Stimulated activated CD4-positive, alpha-beta T cell treated with anti-CD3 and anti-CD28 coated beads, Interleukin-2, amount 100 ng/mL, for 24 hours (primary cell): Measurements from ENCODE around the gene ZNF367.

ENCODE experiments used
- DNase-seq, 2 donors: peaks; one replicate each; pipeline ENCODE4 v3.0.0-alpha.2; 2020

ZNF367 gene

DNA sequence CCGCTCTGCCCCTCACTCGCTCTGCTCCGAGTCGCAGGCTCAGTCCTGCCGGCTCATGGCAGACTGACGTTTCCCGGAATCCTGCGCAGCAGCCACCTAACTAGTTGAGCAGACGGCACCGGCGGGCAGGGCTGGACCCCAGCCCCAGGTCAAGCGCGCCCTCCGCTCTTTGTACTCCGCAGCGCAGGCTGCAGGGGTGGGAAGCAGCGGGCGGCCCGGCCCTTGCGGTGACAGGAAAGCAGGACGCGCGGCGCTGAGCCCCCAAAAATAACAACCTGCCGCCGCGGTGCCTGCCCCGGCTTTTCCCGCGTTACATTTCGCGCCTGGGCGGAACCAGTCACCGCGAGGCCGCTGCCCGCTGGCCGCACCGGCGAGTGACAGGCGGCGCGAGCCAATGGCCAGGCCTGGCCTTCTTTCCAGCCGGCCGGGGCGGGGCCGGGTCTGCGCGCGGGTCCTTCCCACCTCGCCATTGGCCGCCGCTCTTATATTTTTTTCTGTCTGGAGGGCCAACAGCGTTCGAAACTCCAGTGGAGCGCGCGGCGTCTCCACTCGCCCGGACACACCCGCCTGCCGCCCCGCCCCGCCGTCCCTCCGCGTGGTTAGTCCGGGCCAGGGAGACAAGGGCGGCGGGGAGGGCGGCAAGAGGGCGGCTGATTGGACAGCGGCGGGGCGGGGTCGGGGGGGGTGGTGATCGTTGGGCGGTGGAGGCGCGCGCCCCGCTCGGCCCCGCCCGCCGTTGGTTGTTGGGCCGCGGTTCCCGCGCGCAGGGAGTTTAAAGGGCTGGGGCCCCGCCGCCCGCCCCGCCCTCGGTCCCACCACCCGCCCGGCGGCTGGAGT is at the start of gene ZNF367:
ZNF367 (minus strand) TSS at position 288 of the 837 bp plus-strand sequence. CDS start 338 bp downstream, outside the sequence.
- DNase-seq = peak; percentile 92 to 97

DNA sequence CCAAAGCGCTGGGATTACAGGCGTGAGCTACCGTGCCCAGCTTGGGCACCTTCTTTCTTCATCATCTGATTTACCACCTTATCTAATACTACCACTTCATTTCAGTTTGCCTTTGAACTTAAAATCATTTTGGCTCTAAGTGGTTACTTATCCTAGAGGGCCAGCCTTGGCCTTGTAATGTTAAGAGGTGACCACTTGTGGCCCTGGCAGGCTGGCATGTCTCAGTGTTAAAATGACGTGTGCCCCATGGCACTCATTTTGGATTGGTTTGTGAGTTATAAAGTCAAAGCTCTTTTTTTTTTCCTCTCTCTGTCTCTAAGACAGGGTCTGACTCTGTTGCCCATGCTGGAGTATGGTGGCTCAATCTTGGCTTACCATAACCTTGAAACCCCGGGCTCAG is 49.6 kb upstream of the ZNF367 start:
- DNase-seq = no peak

DNA sequence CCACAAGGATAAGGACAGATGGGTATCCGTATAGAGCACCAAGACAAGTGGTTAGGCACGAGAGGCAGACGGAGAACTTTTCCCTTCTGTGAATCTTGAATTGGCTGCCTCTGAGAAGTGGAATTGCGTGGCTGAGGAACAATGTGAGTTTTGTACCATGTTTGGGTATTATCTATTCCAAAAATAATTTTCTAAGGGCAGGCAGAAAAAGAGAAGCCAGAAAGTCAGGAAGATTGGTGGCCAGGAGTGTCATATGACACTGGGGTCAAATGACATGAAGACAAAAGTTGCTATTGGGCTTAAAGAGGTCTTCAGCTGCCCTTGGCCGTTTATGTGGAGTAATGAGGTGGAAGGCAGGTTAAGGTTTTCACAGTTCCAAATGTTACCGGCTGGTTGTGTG is 46.3 kb upstream of the ZNF367 start:
- no peak for DNase-seq

DNA sequence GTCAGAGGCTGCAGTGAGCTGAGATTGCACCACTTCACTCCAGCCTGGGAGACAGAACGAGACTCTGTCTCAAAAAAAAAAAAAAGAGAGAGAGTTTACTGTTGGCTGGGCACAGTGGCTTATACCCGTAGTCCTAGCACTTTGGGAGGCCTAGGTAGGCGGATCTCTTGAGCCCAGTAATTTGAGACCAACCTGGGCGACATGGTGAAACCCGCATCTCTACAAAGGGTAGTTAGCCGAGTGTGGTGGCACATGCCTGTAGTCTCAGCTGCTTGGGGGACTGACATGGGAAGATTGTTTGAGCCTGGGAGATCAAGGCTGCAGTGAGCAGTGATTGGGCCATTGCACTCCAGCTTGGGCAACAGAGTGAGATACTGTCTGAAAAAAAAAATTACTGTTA is 44.4 kb upstream of the ZNF367 start:
- no peak for DNase-seq

DNA sequence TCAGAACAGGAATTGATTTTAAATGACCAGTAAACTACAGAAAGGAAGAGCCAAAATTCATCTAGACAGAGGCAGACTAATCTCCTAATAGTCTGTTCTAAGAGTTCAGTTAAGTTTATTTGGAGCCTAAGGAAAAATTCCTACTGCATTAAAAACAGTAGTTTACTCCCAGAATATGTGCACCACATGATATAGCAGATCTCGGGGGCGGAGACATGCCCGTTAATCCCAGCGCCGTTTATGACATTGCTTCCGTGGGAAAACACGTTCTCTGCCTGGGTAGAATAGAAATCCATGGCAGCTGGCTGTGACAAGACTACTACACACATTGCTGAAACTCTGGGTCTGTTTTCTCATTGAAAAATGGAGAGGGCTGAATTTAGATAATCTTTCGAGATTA is 43.2 kb upstream of the ZNF367 start:
- DNase-seq = no peak

DNA sequence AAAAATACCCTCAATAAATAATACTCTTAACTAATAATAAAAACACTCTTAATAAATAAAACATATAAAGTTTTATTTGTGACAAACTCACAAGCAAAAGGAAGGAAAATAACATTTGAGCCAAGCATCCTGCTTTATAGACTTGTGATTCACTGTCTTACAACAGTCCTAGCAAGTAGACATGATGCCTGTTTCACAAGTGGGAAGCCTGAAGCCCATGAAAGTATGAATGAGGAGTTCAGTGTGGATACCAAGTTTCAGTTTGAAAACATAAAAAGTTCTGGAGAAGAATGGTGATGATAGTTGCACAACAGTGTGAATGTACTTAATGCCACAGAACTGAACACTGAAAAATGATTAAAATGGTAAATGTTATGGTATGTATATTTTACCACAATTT is 42.7 kb upstream of the ZNF367 start:
- DNase-seq = no peak

DNA sequence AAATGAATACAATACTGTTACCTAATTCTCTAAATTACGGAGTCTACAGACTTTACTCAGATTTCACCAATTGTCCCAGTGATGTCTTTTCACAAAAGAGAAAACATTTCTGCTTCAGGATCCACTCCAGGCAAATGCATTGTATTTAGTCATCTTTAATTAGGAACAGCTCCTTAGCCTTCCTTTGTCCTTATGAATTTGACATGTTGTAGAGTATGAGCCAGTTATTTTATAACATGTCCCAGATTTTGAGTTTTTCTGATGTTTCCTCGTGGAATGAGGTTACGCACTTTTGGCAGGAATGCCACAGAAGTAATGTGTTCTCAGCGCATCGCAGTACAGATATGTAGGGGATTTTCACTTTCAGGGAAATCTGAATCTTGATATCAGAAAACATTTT is 42.3 kb upstream of the ZNF367 start:
- DNase-seq = no peak

DNA sequence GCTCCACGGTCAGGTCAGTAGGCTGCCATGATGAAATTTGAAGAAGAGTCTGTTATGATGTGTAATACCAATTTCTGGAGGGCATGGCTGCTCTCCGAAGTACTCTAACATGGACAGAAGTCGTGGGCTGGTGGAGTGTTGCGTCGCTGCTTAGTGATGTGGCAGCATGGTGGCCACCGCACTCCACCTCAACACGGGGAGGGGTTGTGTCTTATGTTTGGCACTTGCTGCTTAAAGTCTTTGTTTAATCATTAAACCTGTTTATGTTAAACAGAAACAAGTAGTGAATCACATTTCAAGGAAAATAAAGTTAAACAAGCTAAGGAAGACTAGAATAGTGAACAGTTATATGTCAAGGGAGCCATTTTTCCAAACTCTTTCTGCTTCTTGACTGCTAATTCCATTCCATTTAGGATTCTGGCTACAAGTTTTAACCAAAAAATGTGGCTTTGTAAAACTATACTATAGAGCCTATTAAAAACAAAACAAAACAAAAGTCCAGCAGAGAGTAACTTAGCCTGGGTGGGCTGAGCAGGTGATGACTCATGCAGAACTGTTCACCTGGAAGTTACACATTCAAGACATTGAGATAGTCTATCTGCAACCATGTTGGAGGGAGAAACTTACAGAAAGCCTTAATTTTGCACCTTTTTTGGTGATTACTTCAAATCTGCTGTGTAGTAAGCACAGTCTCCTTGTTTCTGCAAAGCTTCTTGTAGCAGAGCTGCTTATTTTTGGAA is 41.3 kb upstream of the ZNF367 start:
- DNase-seq = no peak

DNA sequence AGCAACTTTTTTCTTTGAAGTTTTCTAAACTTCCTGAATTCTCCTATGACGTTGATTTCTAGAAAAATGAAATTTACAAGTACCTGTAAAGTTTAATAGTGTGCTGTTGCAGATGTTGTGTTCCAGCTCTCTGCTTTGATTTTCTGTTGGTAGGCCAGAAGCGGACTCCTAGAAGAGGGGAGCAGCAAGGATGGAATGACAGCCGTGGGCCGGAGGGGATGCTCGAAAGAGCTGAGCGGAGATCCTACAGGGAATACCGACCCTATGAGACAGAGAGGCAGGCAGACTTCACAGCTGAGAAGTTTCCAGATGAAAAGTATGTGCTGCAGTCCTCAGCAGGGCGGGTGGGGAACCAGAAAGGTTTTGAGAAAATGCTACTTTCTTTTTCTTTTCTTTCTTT is 40.1 kb upstream of the ZNF367 start:
- DNase-seq = no peak

DNA sequence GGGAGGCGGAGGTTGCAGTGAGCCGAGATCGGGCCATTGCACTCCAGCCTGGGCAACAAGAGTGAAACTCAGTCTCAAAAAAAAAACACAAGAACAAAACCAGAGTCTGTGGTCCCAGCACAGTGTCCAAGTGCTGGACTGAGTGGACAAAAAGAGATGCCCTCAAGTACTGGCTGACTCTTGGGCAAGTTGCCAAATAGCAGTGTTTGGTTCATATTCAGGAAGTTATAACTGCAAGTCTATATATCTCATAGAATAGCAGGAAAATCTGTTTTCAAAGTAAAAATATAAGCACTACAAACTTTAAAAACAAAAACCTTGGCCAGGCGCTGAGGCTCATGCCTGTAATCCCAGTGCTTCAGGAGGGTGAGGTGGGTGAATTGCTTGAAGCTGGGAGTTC is 39.1 kb upstream of the ZNF367 start:
- no peak for DNase-seq

DNA sequence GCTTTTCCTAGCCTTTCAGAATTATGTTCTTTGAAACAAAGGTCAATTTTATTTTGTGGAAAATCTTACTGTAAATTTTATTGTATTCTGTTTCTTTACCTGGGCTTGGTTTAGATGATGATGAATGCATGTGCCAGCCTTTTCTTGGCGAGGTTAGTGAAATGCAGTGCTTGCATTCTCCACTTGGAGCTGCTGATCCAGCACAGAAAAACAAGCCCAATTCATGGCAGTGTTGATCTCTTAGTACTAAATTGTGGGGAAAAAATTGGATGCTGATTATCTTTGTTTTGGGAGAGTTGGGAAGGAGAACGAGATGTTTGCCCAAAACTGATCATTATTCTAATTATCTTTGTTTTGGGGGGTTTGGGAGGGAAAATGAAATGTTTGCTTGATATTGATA is 35.5 kb upstream of the ZNF367 start:
- DNase-seq = no peak

DNA sequence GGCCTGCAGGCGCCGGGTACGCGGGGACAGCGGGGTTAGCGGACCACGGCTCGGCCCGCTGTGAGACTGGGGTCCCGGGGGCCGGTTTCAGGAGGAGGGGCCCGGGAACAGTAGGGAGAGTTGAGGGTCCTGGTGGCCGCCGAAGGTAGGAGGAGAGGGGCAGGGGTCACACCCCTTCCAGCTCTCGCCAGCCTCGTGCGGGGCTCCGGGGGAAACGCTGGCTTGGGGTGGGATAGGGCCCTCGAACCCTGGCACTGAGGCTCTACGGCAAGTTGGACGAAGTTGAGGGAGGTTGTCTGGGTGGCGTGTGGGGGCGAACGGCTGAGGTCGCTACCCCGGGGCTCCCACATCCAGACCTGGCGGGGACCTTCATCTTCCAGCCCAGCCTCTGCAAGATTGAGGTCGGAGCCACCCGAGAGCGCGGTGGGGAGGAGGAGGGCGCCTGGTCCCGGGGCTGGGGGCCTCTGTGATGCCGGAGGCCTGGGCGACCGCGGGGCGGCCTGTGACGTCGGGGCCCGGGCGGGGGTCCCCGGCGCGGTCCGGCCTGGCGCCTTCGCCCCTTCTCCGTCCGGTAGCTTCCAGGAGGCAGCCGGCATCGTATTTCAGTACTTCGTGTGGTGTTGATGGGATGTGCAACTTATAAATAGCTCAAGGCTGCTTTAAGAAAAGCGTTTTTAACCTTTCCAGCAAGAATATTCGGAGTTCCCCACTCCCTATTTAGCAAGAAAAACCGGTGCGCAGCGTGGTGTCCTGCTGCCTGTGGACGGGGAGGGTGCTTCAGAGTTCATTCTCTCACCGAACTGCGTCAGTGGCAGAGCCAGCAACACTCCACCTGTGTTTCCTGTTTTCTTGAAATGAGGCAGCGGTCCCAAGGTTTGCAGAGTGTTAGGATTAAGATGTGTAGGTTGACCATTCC is 32.7 kb upstream of the ZNF367 start:
- DNase-seq = peak; percentile 45 to 47

DNA sequence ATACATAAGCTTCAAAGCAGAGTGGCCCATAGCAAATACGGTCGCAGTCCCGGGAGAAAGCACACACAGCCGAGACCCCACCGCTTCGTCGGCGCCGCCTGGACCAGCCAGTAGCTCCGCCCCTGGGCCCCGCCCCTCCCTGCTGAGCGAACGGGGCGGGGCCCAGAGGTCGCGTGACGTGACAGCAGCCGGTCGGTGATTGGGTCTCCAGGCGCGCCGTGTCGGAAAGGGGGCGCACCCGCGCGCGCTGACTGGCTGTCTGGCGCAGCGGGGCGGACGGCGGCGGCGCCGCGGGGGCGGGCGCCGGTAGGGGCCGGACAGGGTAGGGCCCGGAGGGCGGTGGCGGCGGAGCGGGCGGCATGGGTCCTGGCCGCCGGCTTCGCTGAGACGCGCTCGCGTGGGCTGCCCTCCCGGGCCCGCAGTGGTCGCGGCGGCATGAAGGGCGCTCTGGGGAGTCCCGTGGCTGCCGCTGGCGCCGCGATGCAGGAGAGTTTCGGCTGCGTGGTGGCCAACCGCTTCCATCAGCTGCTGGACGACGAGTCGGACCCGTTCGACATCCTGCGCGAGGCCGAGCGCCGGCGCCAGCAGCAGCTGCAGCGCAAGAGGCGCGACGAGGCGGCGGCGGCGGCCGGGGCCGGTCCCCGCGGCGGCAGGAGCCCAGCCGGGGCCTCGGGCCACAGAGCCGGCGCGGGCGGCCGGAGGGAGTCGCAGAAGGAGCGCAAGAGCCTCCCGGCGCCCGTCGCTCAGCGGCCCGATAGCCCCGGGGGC is 31.9 kb upstream of the ZNF367 start, which contains the start of gene HABP4:
HABP4 (plus strand) TSS at position 325 of the 768 bp plus-strand sequence; CDS start at position 436, 111 bp downstream.
- DNase-seq = peak; percentile 97 to 98

DNA sequence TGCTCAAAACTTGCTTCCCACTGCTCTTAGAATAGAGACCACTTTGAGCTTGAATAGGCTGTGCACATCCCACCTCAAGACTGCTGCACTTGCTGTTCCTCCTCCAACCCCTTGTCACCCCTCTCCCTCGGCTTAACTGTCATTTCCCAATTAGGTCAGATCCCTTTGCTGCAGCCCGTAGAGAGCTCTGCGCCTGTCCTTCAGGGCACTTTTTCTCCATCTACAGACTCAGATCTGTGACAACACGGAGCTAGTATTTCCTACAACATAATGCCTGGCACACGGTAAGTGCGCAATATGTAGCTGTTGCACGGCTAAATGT is 31.3 kb upstream of the ZNF367 start:
- DNase-seq = no peak

DNA sequence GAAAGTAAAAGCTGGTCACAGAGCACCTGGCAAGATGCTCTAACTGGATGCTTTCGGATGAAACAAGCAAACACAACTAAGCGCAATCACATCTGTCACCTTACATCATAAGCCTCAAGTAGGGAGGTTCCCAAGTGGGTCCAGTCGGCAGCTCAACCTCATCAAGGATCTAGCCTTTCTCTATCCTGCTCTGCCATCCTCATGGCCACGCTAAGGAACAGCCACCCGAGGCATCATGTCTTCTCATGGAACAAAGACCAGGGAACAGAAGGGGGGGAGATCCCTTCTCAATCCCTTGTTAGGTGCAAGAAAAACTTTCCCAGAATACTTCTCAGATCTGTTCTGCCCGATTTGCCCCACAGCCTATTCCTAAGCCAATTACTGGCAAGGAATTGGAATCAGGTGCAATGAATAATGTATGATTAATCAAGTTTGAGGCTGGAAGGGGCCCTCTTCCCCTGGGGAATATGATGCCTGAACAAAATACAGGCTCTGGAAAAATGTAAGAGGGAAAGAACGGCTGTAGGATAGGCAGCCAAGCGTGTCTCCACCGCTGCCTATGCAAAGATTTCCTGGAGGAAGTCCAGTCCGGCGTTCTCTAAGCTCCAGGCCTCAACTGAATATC is 30.5 kb upstream of the ZNF367 start:
- no peak for DNase-seq

DNA sequence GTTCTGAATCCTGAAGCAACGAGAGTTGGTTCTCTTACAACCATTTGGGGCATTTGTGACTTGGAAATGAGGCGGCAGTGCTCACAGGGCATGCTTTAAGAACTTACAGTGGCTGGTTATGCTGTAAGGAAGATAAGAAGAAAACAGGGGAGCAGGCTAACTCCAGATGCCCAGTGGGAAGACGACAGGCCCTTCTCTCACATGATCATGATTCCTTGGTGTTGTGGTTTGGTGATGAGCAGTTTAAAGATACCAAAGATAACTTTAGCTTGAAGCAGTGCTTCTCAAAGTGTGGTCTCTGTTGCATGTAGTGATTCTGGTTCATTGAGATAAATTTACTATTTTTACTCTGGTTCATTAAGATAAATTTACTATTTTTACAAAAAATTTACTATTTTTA is 29.2 kb upstream of the ZNF367 start:
- no peak for DNase-seq

DNA sequence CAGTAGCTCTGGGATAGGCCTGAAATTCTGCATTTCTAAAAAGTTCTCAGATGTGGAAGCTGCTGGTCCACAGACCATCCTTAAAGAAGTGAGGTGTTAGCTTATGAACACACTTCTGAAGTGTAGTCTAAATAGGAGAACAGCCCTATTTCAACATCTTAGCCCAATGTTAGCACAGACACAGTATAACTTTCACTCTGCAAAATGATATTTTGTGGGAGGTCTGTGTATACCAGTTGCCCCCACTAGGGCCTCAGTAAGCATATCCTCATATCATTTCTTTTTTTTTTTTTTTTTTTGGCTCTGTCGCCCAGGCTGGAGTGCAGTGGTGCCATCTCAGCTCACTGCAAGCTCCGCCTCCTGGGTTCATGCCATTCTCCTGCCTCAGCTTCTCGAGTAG is 24.3 kb upstream of the ZNF367 start:
- no peak for DNase-seq

DNA sequence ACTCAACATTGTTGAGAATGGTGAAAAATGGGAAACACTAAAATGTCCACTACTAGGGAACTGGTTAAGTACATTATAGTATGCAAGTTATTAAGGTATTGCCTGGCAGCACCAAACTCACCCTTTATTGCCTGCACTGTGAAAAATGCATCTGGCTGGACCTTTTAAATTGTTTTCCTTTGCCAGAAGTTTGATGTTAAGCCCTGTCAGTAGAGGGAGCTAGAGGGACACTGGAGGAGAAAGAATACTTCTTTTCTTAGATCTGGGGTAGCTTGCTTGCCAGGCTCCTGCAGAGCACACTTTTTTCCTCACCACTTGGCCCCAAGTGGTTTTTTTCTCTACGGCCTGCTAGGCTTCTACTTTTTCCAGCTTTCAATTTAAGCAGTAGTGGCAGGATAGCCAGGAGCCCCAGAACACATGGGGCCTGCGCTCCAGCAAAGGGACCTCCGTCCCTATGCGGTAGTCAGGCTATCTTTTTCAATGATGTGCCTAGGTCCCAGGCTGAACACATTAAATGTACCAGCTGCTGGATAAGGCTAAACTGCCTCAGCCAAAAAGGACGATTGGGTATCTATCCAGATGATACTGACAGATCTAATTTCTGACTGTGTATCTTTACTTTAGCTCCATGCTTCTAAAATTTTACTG is 23.8 kb upstream of the ZNF367 start:
- no peak for DNase-seq

DNA sequence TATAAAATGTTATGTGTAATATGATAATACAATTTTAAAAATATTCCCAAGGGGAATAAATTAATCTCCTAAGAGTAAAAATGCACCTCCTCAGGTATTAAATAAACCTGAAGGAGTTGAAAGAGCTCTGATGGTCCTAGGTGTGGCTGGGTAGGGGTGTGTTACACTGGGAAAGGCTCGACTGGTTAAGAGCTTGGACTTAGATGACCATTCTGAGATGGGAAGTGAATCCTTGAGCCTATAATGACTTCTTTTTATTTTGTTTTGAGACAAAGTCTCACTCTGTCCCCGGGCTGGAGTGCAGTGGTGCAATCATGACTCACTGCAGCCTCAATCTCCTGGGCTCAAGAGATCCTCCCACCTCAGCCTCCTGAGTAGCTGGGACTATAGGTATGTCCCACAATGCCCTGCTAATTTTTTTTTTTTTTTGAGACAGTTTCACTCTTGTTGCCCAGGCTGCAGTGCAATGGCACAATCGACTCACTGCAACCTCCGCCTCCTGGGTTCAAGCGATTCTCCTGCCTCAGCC is 22.6 kb upstream of the ZNF367 start:
- DNase-seq = no peak

DNA sequence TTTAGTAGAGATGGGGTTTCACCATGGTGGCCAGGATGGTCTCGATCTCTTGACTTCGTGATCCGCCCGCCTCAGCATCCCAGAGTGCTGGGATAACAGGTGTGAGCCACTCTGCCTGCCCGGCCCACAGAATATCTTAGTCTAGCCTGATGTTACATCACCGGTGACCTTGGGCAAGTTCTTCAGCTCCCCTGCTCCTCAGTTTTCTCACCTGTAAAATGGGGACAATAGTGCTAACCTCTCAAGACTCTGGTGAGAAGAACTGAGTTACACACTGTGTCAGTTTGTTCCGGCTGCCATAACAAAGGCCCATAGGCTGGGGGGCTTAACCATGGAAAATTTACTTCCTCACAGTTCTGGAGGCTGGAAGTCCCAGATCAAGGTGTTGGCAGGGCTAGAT is 19.3 kb upstream of the ZNF367 start:
- no peak for DNase-seq

DNA sequence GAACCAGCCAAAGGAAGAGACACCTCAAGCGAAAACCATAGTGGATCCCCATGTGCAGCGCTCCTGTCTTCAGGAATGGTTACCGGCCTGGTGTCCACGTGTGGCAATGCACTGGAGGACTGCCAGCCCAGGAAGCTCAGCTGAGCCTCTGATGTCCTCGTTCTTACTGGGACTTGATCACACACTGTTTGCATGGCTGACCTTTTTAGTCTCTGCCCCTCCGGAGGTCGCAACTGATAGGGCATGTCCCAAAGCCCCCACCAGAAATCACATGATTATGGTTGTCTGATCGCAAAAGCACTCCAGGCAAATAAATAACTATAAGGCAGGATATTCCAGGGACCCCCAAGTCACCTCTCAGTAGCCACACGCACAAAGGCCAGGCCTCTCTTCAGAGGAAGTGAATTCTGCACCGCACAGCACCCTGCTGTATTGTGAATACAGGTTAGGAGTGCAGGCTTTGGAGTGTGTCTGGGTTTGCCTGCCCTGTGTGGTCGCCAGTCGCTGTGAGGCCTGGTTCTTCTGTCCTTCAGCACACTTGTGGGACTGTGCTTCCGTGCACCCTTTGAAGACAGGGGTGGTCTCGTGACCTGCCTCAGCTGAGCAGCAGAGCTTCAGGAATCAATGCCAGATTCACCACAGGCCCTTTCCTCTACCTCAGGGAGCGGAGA is 18.4 kb upstream of the ZNF367 start:
- DNase-seq = no peak
